Left cardiac atrium (tissue), 4 donors: ENCODE measurements around the gene SECTM1. TPM values are rescaled to one million over a fixed set of nuclear protein-coding genes. Genes with fewer than 3 reads are reported as not detected.

Experiments
- ATAC-seq, 2 donors: fragments of 200-7000 bp; cut with Tn5 transposase; one replicate each; pipeline ENCODE4 v1.9.1; 2020; ENCODE audit warnings: mild to moderate bottlenecking in 2 of 2, moderate library complexity in 2 of 2
- DNase-seq: peaks from one replicate; pipeline ENCODE4 v3.0.0-alpha.2; 2020
- intact Hi-C, 2 donors: fragments of 100-400 bp; cut with DNase I; formaldehyde crosslinking; loops; one replicate each; pipeline versions ENCODE4 v1.14.1 to v1.15.1; 2022 to 2023
- total RNA-seq, 2 donors: library from RNA; stranded (reverse); fragmentation: NEBNext Ultra II Directional; extraction: Animal tissue kit (Norgen Biotek cat#: 25700); gene quantifications; one replicate each; pipeline ENCODE4 v1.2.1, GENCODE V29; 2021
- donor health status: DM: no; HTN: yes; CAD: no.
- donor health status: DM: no; HTN: yes; CAD: no; lungs with severe emphysema.
- donor health status: DM: yes; HTN: yes; CAD: no.
- donor health status: Dilated cardiomyopathy.

The SECTM1 gene
- total RNA-seq, 2 donors from 2014 or later, result 6.6 to 12.6 TPM

DNA sequence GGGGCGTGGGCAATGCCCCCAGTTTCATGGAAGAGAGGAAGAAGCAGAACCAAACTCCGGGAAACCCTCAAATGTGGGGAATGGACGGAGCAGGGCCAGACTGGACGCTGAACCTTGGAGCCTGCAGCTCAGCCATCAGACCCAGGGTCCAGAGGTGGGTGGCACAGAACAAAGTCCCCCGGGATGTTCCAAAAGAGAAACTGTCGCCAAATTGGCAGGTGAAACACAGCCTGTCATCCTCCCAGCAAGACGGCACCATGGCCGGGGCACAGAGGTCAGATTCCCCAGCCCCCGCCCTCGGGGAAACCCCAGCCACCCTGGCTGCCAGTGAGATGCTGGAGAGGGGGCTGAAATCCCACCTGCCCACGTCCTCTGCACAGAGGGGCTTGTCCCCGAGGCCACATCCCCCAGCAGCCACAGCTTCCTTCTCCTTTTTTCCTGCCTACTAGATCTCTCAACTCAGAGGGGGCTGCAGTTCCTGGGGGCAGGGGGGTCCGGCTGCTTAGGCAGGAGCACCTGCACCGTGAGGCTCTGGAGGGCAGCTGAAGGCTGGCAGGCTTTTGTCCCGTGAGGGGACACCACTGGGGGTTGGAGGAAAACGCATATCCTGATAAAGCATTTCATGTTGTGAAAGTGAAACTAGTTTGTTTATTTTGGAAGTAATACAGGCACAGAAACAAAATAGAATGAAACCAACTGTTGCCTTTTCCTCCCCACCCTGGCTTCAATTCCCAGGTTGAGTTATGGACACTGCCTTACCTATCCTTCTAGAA lies 1.2 kb upstream of the SECTM1 start:
- DNase-seq (peak; percentile 19), ATAC-seq (no peak)

DNA sequence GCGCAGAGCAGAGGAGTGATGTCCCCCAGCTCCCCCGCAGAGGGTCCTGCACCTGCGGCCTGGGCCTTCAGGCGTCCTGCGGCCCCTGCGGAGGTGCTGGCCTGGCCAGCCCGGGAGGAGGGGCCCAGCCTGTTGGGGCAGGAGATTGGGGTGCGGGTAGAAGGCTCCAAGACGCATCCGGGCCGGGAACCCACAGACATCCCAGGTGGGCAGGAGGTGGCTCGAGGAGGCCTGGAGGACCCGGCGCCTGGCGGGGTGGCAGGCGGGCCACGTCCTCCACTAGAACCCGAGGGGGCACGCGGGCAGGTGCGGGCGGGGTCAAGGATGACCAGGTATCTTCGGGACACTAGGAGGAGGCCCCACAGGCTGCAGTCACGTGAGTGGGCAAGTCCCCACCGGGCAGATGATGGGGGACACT lies 647 bp upstream of the SECTM1 start:
- ATAC-seq (no peak), DNase-seq (peak; percentile 31)
- intact Hi-C loops, result no loop called here

More for the DNA sequence above, 1.2 kb upstream of the SECTM1 start:
- intact Hi-C loops, result no loop called here

DNA sequence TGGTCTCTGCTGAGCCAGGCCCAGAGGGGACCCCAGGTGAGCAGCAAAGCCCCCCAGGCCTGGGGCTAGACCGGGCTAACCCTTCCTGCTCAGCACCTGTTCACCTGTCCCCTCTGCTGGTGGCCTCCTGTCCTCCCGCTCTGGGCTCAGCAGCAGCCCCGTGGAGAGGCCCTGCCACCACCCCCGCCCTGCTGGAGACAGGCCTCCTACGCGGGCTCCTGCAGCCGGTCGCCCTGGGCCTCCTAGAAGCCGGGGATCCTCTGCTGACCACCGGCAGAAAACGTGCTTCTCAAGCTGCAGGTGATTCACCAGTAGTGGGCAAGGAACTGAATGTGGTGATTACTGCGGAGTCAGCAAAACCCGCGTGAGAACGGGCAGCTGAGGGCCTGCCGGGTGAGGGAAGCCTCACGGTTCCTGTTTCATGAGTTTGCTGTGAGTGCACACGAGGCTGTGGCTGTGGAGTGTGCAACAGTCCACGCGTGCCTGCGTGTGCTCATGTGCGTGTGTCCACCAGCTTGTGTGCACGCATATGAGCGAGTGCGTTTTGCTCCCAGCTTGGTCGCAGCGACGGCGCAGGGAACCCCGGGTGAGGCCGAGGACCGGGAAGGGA lies 792 bp downstream of the SECTM1 start:
- DNase-seq (peak; percentile 57), ATAC-seq (peak; percentile 36 to 65)
- intact Hi-C loops, result no loop called here

DNA sequence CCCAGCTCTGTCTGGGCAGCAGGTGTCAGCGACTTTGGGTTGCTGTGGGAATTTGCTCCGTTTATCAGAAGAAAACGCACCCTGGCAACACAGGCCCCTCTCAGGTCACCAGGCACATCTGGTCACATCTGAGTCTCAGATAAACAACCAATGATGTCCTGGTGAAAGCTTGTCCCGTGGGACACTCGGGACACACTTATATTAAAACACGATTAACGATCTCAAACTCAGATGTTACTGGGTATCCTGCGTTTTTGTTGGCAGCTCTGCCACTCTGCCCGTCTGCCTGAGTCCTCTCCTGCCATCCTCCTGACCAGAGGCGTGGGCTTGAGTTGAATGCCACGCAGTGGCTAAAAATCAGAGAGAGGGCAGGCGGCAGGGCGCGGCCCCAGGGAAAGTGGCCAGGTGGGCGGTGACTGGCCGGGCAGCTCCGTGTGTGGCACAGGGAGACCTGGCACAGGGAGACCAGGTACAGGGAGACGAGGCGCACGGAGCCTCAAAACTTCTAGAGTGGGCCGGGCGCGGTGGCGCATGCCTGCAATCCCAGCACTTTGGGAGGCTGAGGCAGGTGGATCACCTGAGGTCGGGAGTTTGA lies 2.1 kb downstream of the SECTM1 start:
- no peak for ATAC-seq
- no peak for DNase-seq
- intact Hi-C loops, result no loop called here

DNA sequence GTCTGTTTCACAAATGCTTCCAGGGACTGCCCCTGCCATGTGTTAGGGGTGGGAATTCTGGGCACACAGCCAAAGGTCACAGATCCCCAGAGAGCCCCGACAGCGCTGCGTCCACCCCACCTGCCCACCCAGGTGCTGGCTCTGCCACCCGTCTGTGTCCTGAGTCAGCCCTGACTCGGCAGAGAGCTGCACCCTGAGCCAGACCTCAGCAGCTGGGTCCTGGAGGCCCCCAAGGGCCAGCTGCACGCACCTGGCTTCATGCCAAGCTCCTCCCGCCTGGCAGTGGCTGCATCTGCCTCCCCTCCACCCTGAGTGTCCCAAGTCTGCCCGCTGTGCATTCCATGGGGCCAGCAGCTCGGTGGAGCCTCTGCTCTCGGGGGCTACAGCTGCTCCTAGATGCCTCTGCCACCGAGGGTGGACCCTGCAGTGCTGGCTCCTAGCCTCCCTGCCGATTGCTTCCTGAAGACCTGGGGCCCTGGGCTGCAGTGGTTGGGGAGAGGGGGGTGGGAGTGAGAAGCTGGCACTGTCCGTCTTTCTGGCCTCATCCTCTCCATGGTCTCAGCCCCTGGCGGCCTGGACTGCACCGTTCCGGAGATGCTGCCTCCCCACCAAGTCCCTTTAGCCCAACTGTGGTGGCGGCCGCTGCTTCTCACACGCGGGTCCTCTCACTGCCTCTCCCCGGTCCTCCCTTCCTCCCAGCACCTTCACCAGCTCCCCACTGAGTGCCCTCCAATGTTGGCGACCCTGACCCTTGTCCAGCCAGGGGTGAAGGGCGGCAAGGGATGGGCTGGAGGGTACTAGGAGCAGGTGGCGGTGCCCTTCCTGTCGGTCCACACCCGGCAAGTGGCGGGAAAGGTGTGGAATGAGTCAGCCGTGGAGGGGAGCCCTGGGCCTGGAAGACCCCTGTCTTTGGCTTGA lies 3.0 kb downstream of the SECTM1 start:
- ATAC-seq, result peak in 1 of 2 donors; percentile 9
- peak; percentile 39 for DNase-seq
- intact Hi-C loops, result no loop called here

DNA sequence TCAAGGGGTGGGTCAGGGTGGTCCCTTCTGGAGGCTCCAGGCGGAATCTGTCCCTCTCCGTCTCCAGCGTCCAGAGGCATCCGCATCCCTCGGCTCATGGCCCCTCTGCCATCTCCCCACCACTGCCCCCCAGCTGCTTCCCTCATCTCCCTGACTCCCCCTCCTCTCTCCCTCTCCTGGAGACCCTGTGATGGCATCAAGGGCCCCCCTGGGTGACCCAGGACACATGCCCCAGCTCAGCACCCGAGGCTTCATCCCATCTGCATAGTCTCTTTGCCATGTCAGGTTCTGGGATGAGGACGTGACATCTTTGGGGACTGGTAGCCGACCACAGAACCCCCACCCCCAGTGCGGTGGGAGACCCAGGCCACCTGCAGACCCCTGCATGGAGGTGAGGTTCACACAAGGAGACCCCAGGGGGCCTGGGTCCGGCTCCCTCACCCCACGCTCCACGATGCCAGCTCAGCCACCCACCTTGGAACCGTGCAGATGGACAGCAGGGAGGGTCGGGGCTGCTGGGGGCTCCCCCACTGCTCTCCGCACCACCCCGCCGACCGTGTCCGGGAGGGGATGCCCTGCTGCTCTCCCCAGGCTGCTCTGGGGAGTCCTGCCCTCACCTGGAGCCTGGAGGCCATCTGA lies 3.8 kb downstream of the SECTM1 start:
- intact Hi-C loops, result no loop called here
- no peak for ATAC-seq
- DNase-seq, result peak; percentile 21

DNA sequence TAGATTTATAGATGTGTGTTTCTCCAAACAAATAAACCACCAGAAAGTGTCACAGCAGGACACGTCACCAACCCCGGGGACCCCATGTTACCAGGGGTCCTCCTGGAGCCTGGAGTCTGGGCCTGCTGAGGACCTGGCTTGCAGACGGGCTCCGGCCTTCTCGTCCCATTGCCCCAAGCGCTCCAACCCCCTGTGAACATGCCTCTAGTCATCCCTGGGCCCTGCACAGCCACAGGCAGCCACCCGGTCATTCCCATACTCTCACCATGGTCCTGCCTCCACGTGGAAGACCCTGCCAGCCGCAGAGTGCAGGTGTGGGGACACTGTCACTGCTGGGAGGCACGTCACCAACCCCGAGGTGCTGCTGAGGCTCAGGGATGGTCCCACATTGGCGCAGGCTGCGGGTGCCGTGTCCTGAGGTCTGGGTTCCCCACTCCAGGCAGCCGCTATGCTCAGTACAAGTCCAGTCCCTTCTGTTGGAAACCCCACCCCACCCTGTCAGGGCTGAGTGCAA lies 4.5 kb downstream of the SECTM1 start:
- ATAC-seq (no peak), DNase-seq (peak; percentile 18)
- intact Hi-C loops, result no loop called here

DNA sequence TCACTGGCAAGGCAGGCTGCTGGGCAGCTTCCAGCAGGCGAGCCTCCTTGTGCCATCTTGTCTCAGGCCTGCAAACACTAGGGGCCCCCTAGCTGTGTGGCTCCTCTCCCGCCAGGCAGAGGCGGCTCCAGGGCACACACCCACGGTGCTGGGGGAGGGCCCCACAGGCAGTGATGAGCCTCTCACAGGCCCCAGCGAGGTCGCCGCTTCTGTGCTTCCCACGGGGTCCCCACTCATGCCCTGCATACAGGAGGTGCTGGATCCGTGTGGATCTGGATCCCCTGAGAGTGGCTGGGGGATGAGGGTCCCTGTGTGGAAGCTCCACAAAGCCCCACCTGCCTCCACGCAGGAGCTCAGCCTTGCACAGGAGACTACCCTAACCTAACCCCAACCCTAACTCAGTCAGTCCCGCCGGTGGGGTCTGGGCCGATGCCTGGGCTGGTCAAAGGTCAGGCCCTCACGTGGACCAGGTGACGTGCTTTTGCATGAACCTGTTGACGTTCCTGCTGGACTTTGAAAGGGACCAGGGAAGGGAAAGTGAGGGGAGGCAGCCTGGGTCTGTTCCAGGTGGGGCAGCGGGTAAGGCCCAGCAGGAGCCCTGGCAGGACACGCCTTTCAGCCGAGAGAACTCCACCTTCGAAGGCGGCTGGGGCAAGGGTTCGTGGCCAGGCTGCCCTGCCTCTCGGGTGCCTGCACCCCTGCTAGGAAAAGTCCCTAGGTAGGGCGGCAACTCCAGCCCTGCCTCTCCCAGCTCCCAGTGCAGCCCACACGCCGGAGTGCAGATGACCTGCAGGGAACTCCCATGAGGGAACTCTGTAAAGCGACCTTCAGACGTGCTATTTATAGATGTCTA lies 5.2 kb downstream of the SECTM1 start:
- ATAC-seq (no peak), DNase-seq (peak; percentile 23)
- intact Hi-C loops, result no loop called here

DNA sequence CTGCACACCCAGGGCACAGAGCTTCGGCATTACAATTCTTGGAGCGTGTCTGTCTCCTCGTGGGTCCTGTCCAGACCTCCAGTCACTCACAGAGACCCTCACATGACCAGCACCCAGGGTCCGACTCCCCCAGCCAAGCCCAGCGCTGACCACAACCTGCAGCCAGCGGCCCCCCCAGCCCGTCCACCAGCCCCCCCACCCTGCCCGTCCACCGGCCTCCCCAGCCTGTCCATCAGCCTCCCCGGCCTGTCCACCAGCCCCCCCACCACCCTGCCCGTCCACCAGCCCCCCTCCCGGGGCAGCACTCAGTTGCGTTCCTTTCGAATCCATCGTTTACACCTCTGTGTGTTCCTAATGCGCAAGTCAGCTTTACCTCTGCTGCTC lies 5.8 kb downstream of the SECTM1 start:
- intact Hi-C loops, result no loop called here
- DNase-seq (no peak), ATAC-seq (no peak)

DNA sequence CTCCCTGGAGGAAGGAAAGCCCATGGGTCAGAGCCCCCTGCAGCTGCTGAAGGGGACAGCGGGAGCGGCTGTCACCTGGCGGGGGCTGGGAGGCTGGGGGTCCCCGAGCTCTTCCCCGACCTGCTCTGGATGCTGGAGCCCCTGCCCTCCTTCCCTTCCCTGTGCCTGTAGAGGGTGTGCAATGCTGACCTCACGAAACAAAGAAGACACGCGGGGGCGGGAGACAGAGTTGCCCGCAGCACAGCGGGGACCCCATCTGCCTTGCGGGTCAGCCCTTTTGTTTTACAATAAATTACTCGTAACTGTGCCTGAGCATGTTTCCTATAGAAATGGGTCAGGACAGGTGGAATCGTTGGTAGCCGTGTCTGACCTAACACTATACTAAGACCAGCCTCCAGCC lies 6.3 kb downstream of the SECTM1 start:
- no peak for DNase-seq
- intact Hi-C loops, result no loop called here
- no peak for ATAC-seq

DNA sequence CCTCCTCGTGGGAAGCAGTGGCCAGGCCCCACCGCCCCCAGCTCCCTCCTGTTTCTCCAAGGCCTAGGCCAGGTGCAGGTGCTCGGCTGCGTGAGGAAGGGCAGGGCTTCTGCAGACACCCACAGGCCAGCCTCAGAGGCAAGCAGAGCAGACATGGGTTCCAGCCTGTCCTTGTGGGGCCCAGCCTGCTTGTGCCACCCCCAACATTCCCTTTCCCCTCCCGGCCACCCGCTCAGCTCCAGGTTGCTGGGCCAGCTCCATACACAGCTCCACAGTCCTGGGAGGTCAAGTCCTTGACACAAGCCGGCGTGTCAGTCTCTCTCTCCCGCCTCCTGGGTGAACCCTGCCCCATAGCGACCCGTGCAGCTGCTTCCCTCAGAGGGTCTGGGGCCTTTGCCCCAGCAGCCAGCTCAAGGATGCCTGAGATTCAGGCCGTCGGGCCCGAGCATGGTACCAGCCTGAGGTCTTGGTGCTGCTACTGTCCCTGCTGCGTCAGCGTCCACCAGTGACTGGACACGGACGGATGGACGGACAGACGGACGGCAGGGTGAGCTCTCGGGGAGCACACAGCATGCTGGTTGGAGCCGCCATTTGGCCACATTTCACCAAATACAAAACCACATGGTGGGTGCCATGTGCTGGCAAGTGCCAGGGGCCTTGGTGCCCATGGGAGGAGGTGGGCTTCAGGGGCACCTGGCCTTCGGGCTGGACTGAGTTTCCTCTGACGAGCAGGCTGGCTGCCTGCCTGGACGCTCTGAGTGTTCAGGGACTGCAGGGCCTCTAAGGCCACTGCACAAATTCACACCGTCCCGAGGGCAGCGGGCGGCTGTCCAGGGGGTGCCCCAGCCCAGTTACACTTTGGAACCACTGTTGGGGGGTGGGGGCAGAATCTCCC lies 8.0 kb downstream of the SECTM1 start:
- no peak for ATAC-seq
- intact Hi-C loops, result no loop called here
- peak; percentile 20 for DNase-seq

DNA sequence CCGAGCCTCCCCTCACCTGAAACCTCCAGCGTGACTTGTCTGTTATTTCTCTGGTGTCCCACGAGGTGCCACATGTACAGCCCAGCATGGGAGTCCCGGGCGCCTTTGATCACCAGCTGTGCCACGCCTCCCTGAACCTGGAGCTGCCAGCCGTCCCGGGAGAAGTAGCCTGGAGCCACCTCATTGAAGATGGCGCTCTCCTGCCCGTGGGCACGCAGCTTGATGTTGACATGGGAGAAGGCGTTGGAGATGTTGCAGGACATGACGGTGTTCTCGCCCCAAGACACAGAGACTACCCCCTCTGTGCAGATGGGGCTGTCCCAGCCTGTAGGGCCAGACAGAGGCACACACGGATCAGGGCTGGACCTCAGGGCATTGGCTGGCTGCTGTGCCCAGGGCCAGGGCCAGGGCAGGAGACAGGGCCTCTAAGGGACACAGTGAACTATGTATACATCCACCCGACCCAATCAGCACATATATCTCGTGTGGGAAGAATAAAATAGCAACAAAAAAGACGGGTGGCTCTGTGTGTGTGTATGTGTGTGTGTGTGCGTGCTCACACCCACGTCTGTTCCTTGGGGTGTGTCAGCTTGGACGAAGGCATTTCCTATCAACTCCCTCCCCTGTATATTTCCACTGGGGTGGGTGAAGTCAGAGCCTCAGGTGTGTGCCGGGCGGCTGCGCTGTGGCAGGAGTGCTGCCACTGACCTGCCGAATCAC lies 8.8 kb downstream of the SECTM1 start:
- no peak for ATAC-seq
- DNase-seq, result peak; percentile 14
- intact Hi-C loops, result loop anchor here (5.0 kb wide), 2 partner anchors 87 to 117 kb away; no protein-coding TSS in a partner anchor

DNA sequence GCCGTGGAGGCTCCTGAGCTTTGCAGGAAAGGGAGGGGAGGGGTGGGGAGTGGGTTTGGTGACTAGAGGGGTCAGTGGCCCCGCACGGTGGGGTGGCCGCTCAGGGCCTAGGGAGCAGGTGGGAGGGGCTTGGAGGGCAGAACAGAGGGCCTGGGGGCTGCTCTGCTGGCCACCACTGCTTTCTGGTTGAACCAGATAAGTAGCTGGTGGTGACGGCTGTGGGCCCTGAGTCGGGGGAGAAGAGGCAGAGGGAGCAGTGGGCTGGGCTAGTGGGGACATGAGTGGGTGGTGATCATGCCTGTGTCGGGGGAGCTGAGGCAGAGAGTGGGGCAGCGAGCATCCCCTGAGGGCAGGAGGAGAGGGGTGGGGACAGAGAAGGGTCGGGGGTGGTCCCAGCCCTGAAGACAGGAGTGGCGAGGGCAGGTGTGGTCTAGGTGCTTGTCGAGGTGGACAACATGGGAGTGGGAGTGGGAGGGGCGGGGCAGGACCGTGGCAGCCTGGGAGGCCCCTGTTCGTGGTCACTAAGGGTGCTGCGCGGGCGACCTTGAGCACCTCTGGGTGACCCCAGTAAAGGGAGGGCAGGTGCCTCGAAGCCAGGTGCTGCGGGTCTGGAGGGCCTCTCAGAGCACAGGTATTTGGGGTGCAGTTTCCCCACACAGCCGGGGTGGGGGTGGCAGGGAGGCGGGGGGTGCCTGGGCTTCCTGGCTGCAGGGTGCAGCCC lies 9.9 kb downstream of the SECTM1 start:
- ATAC-seq, result no peak
- peak; percentile 23 for DNase-seq
- intact Hi-C loops, result loop anchor here (5.0 kb wide), 2 partner anchors 86 to 116 kb away; no protein-coding TSS in a partner anchor

DNA sequence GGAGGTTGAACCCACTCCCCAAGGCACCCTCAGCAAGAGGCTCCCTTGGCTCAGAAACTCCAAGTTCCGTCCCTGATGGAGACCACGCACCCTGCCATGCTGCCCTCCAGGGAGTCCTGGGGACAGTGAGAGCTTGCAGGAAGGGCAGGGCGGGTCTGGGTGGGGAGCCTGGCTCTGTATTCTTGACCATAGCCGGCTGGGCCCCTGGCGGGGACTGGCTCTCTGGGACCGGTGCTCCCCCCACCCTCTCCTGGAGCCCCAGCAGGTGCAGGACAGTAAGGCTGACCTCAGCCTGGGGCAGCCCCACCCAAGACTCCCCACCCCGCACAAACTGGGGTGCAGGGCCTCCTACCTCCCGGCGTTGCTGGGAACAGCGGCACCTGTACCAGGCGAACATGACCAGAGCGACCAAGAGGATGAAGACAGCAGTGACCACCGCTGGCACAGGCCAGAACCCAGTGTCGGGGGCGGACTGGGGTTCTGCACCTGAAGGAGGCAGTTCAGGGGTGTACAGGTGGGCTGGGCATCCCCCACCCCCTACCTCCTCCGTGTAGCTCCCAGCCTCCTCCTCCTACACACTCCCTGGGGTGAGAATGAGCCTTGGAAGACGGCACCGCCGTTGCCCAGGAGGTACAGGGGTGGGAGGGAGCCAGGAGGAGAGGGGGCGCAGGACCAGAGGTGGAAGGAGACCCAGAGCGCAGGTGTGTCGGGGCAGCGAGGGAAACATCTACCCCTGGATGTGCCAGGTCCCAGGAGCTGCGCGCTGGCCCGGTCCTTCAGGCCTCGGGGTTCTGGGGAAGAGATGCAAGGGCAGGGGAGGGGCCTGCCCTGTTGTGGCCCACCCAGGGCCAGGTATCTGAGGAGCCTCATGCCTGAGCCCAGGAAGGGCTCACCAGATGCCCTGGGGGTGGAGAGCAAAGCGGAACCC lies 10.8 kb downstream of the SECTM1 start:
- ATAC-seq (no peak), DNase-seq (peak; percentile 15)
- intact Hi-C loops, result loop anchor here (5.0 kb wide), 2 partner anchors 85 to 115 kb away; no protein-coding TSS in a partner anchor
